Left colon (tissue), 2 donors: ENCODE measurements around the gene SLAMF6. TPM values are rescaled to one million over a fixed set of nuclear protein-coding genes. Genes with fewer than 3 reads are reported as not detected.

ENCODE experiments used
- ATAC-seq: fragments of 200-7000 bp; cut with Tn5 transposase; one replicate; pipeline ENCODE4 v1.9.1; 2020; ENCODE audit warnings: mild to moderate bottlenecking, moderate library complexity
- DNase-seq, 2 donors: peaks; one replicate each; pipeline ENCODE4 v3.0.0-alpha.2; 2020
- intact Hi-C, 2 donors: fragments of 100-400 bp; cut with DNase I in 1 of 2; cut with micrococcal nuclease in 1 of 2; formaldehyde crosslinking; loops; one replicate each; pipeline versions ENCODE4 v1.11.2 to v1.14.0; 2022; cut with DNase I, micrococcal nuclease
- total RNA-seq, 2 donors: library from RNA; stranded (reverse); fragmentation: NEBNext Ultra II Directional; extraction: Animal tissue kit (Norgen Biotek cat#: 25700); gene quantifications; one replicate each; pipeline ENCODE4 v1.2.1, GENCODE V29; 2021
- donor health status: DM: no; HTN: no; CAD: no.
- donor health status: DM: yes; HTN: yes; CAD: no.

The SLAMF6 gene
- total RNA-seq, 2 donors from 2014 or later, result 0.61 to 1.4 TPM

DNA sequence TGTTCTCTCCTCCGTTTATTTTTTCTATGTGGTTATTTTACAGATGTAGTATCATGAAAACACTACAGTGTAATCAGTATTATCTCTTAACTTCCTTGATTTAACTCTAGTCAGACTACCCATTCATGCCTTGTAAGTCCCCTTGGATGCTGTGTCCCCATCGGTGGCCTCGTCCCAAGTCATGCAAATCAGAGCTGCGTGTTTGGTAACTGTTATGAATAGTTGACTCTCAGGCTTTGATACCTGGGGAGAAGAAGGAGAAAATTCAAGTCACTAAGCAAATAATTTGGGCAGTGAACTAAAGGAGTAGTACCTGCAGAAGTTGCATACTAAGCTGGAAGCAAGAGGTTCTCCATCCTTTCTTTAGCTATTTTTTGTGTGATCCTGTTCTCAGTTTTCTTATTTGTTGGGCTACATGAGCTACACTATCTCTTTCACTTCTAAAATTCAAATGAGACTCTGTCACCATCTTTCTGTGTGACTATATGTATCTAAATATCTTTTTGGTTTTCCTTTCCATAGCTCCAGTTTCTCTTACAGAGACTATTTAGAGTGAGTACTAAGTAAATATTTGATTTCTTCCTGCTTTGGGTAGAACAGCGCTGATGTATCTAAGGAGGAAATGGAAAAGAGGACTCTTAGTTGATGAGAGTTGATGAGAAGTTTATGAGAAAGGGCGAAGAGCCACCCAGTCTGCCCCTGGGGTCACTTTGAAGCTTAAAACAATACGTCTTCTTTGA is 71.8 kb downstream of the SLAMF6 start:
- DNase-seq (no peak), ATAC-seq (peak; percentile 96)
- intact Hi-C loops, result no loop called here

DNA sequence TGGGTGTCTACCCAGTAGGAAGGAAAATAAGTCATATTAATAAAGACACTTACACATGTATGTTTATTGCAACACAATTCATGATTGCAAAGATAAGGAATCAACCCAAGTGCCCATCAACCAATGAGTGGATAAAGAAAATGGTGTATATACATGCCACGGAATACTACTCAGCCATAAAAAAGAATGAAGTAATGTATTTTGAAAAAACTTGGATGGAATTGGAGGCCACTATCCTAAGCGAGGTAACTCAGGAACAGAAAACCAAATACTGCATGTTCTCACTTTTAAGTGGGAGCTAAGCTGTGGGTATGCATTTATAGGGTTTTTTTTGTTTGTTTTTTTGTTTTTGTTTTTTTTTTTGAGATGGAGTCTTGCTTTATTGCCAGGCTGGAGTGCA is 73.6 kb downstream of the SLAMF6 start:
- DNase-seq (no peak), ATAC-seq (no peak)
- intact Hi-C loops, result no loop called here

DNA sequence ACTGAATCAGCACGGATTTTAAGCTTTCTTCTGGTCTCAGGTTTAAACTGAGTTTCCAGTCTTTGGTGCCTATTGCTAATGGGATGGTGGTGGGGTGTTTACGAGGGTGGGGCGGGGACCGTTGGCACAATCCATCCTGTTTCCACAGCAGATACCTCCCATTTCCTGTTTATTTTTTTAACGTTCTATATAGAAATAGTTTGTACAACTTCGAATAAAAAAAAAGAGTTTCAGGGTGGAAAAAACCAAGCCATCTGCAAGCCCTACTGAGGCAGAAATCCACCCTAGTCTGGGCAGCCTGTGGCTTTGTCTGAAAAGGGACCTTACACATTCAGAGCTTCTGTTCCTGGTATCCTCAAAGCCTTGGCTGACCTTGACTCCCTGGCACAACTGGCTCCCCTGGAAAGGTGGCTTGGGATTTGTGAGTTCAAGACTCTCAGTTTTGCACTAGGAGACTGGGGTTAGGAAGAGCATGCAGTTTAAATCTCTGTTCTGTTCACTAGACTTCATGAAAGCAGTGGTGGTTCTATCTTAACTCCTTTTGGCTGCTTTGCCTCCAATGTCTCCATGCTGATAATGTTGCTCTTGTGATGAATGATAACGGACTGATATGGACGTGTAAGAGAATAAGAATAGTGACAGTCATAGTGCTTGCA is 76.0 kb downstream of the SLAMF6 start:
- DNase-seq (no peak), ATAC-seq (no peak)
- intact Hi-C loops, result no loop called here

DNA sequence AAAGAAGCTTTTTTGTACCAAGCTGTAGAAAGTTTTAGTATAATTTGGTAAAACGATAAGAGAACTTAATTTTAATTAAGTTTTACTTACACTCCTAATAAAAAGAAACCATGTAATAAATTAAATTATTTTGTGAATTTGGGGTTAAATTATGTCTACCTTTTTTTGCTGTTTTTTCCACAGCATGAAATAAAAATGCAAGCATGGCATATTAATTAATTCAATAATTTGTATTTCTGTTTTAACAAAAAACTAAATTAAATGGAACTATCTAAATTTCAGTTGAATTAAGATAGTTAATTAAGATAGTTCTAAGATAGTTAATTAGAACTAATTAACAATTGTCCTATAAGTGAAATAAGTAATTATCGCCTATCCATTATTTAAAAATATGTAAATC is 83.3 kb downstream of the SLAMF6 start:
- DNase-seq, result no peak
- intact Hi-C loops, result no loop called here
- no peak for ATAC-seq

DNA sequence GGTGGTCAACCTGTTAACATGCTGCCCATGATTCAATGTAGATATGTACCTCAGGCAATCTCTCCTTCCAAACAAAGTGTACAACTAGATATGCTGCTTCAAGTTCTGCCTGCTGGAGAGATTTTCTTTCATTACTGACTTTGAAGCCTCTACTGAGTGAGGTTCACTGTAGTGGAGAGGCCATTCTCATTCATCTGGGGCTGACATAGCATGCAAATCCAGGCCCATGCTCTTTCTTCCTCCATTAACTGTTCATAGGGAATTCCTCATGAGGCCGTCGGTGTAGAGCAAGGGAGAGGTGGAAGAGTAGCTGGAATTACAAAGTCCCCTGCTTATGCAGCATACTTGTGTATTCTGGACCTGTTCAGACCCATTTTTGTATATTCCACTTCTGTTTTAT is 84.1 kb downstream of the SLAMF6 start:
- intact Hi-C loops, result no loop called here
- no peak for DNase-seq
- ATAC-seq, result no peak

DNA sequence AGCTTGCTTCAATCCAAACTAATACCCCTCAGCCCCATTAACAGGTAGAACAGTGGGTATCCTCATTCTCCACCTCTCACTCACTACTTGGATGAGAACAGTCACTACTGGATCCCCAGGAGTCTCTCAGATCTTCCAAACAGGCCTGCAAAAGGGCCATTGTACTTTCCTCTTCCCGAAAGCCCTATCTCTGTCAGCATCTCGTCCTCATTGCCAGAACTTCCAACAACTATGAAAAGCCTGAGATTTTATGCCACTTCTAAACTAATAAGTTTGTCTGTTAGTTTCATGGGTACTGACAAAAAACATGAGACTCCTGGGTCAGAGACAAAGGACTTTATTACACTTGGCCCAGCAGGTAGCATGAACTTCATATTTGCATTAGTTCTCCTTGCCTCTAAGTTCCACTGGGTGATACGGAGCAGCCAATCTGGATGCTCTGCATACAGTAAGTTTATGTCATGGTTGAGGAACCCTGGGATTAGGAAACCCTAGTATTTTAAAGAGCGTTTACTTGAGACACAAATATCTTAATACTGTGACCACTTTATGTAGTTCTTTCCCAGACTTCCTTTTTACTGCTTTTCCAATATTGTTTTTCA is 84.6 kb downstream of the SLAMF6 start:
- DNase-seq (no peak), ATAC-seq (peak; percentile 11)
- intact Hi-C loops, result no loop called here

DNA sequence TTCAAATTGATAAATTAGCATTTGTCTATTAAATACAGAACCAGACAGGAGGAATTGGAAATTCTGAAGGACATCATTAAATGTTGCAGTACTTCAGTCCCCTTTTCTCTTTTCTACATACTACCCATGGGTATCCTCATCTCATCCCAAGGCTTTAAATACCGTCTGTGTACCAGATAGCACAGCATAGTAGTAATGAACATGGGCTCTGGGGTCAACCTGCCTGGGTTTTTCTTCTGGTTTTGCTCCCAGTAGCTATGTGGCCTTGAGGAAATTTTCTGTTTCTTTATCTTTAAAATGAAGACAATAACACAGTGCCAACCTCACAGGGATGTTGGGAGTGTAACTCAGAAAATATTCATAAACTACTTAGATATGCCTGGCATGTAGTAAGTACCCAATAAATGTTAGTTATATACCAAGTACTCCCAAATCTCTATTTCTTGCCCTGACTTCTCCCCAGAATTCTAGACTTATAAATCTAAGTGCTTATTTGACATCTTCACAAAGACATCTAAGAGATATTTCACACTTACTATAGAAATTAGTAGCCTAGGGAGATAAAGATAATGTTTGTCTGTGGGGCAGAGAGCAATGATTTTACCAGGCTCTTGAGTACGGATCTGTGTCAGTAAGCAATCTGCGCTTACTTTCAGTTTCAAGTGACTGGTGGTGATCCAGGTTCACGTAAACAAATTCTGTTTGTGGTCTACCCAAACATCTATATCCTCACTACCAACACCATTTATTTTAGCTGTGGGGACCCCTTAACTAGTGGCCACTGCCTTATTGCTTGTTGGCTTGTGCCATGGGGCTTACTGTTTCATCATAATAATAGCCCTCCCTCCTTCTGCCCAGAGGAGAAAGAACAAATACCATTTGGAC is 85.4 kb downstream of the SLAMF6 start:
- intact Hi-C loops, result no loop called here
- ATAC-seq (peak; percentile 81), DNase-seq (no peak)

DNA sequence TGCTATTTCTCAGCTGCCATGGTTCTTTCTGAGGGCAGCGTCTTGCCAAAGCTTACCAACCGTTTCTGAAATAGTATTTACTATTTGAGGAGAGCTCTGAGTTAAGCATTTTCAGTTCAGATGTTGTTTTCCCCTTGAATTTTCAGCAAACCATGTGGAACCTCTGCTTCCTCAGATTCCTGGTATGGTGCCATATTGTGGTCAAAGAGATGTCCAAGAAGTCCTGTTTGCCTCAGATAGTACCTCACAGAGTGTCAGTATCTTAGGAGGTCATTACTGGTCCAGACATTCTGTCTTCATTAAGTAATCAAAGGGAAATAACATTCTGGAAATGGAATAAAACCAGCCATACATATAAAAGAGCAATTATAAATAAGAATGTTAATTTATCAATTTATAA is 86.1 kb downstream of the SLAMF6 start:
- intact Hi-C loops, result no loop called here

More for the DNA sequence above, 86.1 kb downstream of the SLAMF6 start:
- DNase-seq (no peak), ATAC-seq (no peak)

Other genes starting within 250 kb of the SLAMF6 start
- 10 to 100 TPM; 57.3 to 70.1 TPM for gene PEX19, start 238.1 kb downstream of the SLAMF6 start, total RNA-seq
- 100 to 1,000 TPM; 153 to 165 TPM for gene COPA, start 180.0 kb downstream of the SLAMF6 start, total RNA-seq
- 100 to 1,000 TPM in 1 of 2 donors, 10 to 100 TPM in 1; 89.5 to 109 TPM for gene NCSTN, start 179.9 kb downstream of the SLAMF6 start, total RNA-seq
- under 1 TPM in 1 of 2 donors, not detected in 1; 0.20 TPM for gene NHLH1, start 156.2 kb downstream of the SLAMF6 start, total RNA-seq
- 1 to 10 TPM; 5.8 to 6.3 TPM for gene VANGL2, start 122.7 kb downstream of the SLAMF6 start, total RNA-seq
- 1 to 10 TPM; 2.1 to 6.2 TPM for gene CD84, start 56.2 kb upstream of the SLAMF6 start, total RNA-seq
- gene SLAMF1, start 123.8 kb upstream of the SLAMF6 start, total RNA-seq, result 1 to 10 TPM in 1 of 2 donors, under 1 TPM in 1; 0.92 to 2.0 TPM
- 1 to 10 TPM; 2.2 to 7.4 TPM for gene CD48, start 188.6 kb upstream of the SLAMF6 start, total RNA-seq
- 10 to 100 TPM in 1 of 2 donors, 1 to 10 TPM in 1; 2.2 to 12.9 TPM for gene SLAMF7, start 216.0 kb upstream of the SLAMF6 start, total RNA-seq